Uterus (tissue), 4 donors: ENCODE results near the gene APP. TPM values are rescaled to one million over a fixed set of nuclear protein-coding genes. Genes with fewer than 3 reads are reported as not detected.

Source experiments
- DNase-seq, 2 donors: peaks; one replicate each; pipeline ENCODE4 v3.0.0-alpha.2; 2019 to 2020
- H3K27ac ChIP-seq, 2 donors: fragments of 200-600 bp; sonication (generic); 1 replicate in 1 of 2; 2 replicates in 1 of 2; pipeline ENCODE4 v1.5.1; 2016 to 2018
- H3K27me3 ChIP-seq, 2 donors: fragments of 200-600 bp; sonication (generic); one replicate each; pipeline ENCODE4 v1.5.1; 2018 to 2019; ENCODE audit warnings: control low read depth in 1 of 2
- H3K36me3 ChIP-seq, 2 donors: fragments of 200-600 bp; sonication (generic); one replicate each; pipeline ENCODE4 v1.5.1; 2019; ENCODE audit warnings: control low read depth in 1 of 2
- H3K4me1 ChIP-seq, 2 donors: fragments of 200-600 bp; sonication (generic); one replicate each; pipeline ENCODE4 v1.5.1; 2018 to 2019; ENCODE audit warnings: control low read depth in 1 of 2
- H3K4me3 ChIP-seq, 2 donors: fragments of 200-600 bp; sonication (generic); 1 replicate in 1 of 2; 2 replicates in 1 of 2; pipeline ENCODE4 v1.5.1; 2018 to 2019; ENCODE audit warnings: mild to moderate bottlenecking in 1 of 2
- H3K9me3 ChIP-seq, 2 donors: fragments of 200-600 bp; sonication (generic); one replicate each; pipeline ENCODE4 v1.5.1; 2019; ENCODE audit warnings: control low read depth in 1 of 2
- CTCF ChIP-seq, 4 experiments: fragments of 200-600 bp in 2 of 4; fragments of 450-650 bp in 2 of 4; sonication (generic) in 2 of 4; IDR thresholded peaks; one replicate each; pipeline ENCODE4 v1.5.1; 2016 to 2019; ENCODE audit warnings: antibody characterized with exemption in 4 of 4, mild to moderate bottlenecking in 2 of 4, moderate library complexity in 1 of 4
- POLR2A ChIP-seq, 2 donors: fragments of 450-650 bp; IDR thresholded peaks; one replicate each; pipeline ENCODE4 v1.6.1; 2016; ENCODE audit warnings: antibody characterized with exemption in 2 of 2, mild to moderate bottlenecking in 1 of 2, moderate library complexity in 1 of 2
- intact Hi-C: fragments of 100-400 bp; cut with DNase I; formaldehyde crosslinking; loops from one replicate; pipeline ENCODE4 v1.15.1; 2023; ENCODE audit warnings: low total_unique reads
- total RNA-seq, 4 donors: library from RNA; depleted of rRNA in 3 of 4; stranded (reverse); fragments of >200 nt in 3 of 4; gene quantifications; one replicate each; pipeline versions ENCODE4 v1.1.0 to v1.2.4, GENCODE V29; 2014 to 2023
- donor health status: DM: yes; HTN: yes; CAD: no.

Gene APP
- total RNA-seq, 4 donors from 2014 or later = 212 to 537 (median 430) TPM

GRCh38 chr21:26049803-26050202, 120.8 kb downstream of the APP start:
- intact Hi-C loops = no loop called here
- H3K27ac ChIP-seq = no peak overlapping the region
- H3K27me3 ChIP-seq = no peaks in the 10 kb centered on the region
- H3K4me1 ChIP-seq = no peaks in the 10 kb centered on the region
- H3K9me3 ChIP-seq = no peaks in the 10 kb centered on the region
- no peak for DNase-seq
- no peak overlapping the region for H3K4me3 ChIP-seq
- no peaks in the 10 kb centered on the region for H3K36me3 ChIP-seq
- TF ChIP-seq CTCF (IDR thresholded peaks at IDR 0.05) (no peak), POLR2A (IDR thresholded peaks at IDR 0.05) (no peak)

DNA sequence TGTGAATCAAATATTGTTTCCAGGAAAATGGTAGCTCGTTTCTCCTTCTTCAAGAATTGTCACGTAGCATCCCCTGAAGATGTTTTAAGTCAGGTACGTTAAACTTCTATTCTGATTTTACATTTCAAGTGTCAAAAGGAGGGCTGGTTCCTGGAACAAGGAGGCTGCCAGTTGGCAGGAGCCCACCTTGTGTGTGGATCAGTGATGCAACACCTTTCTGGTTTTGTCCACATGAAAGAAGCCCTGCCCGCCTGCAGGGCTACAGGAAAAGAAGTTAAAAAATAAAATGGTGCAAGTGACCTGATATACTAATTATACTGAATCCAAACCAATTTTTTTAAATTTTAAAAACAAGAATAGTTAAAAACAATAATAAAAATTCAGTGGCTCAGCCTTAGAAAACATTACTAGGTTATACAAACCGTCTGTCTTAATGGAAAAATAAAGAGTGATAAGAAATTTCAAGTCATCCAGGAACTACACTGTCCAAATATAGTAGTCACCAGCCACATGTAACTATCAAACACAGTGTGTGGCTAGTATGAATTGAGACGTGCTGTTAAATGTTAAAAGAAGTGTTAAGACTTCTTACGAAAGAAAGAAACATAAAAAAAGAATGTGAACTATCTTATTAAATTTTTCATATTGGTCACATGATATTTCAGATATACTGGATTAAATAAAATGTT, 123.1 kb downstream of the APP start:
- Histone ChIP-seq H3K4me3 (no peak overlapping the region), H3K27ac (no peak overlapping the region), H3K4me1 (no peaks in the 10 kb centered on the region), H3K27me3 (no peaks in the 10 kb centered on the region), H3K9me3 (no peaks in the 10 kb centered on the region), H3K36me3 (no peaks in the 10 kb centered on the region)
- DNase-seq = no peak
- intact Hi-C loops = no loop called here
- TF ChIP-seq CTCF (IDR thresholded peaks at IDR 0.05) = no peak
- no peak for TF ChIP-seq POLR2A (IDR thresholded peaks at IDR 0.05)

- Histone ChIP-seq H3K9me3 (no peaks in the 10 kb centered on the region), H3K4me1 (no peaks in the 10 kb centered on the region), H3K36me3 (no peaks in the 10 kb centered on the region), H3K27me3 (no peaks in the 10 kb centered on the region), H3K27ac (no peak overlapping the region), H3K4me3 (no peak overlapping the region)
- DNase-seq = no peak
- intact Hi-C loops = no loop called here
- TF ChIP-seq CTCF (IDR thresholded peaks at IDR 0.05) = no peak
- TF ChIP-seq POLR2A (IDR thresholded peaks at IDR 0.05) = no peak
Observed at GRCh38 chr21:26043891-26044290, 126.7 kb downstream of the APP start.

GRCh38 chr21:26042181-26042876, 128.2 kb downstream of the APP start:
- intact Hi-C loops = no loop called here
- DNase-seq = no peak
- no peak for TF ChIP-seq POLR2A (IDR thresholded peaks at IDR 0.05)
- TF ChIP-seq CTCF (IDR thresholded peaks at IDR 0.05) = no peak
- Histone ChIP-seq H3K4me1 (no peaks in the 10 kb centered on the region), H3K36me3 (no peaks in the 10 kb centered on the region), H3K4me3 (no peak overlapping the region), H3K27ac (no peak overlapping the region), H3K9me3 (no peaks in the 10 kb centered on the region), H3K27me3 (no peaks in the 10 kb centered on the region)

DNA sequence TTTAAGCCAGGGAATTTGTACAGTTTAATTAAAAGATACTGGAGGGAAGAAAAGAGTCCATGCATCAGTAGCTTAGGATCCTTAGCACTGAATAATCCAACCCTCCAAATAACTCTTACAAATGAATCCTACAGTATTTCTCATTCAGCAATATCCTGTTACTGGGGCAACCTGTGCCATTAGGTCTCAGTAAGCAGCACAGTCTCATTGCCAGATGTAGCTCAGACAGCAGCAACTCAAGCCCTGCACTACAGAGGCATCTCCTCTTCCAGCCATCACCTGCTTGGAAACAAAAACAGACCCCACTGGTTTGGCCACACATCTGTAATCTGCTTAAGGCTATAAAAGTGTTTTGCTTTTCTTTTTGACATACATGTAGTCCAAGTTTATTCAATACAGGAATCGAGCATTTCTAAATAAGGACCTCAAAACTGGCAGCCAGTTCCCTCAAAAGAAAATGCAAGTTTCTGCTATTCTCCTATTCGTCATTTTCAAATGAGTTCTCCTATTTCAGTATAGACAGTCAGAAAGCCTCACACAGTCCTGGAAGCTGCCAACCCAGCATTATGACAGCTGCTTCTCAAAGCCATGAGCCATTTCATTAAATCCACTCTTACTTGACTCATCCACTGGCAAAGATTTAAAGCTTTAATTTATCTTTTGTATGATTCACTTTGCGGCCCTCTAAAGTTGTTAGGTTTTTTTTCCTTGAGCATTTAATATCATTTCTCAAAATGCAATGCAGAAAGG, 129.0 kb downstream of the APP start:
- Histone ChIP-seq H3K27ac (no peak overlapping the region), H3K27me3 (no peaks in the 10 kb centered on the region), H3K9me3 (no peaks in the 10 kb centered on the region), H3K36me3 (no peaks in the 10 kb centered on the region), H3K4me3 (no peak overlapping the region), H3K4me1 (no peaks in the 10 kb centered on the region)
- TF ChIP-seq CTCF (IDR thresholded peaks at IDR 0.05) = no peak
- no peak for TF ChIP-seq POLR2A (IDR thresholded peaks at IDR 0.05)
- intact Hi-C loops = no loop called here
- no peak for DNase-seq
